HG02973 (cell line): ENCODE measurements around the gene SMYD4.
"Not testable (repeated sequence)": the region's sequence is repeated elsewhere in the genome, so short reads cannot be mapped to it uniquely, and the experiment has no call there.

Source experiments
- ATAC-seq: cut with Tn5 transposase; IDR thresholded peaks from one replicate; pipeline ENCODE4 v1.9.1; 2021; ENCODE audit warnings: moderate library complexity; ENCODE audit not compliant: unreplicated experiment

The SMYD4 gene

GRCh38 chr17:1755252-1755826 is 74.4 kb downstream of the SMYD4 start:
- ATAC-seq = no peak

GRCh38 chr17:1754430-1755112 is 75.1 kb downstream of the SMYD4 start:
- ATAC-seq = no peak

DNA sequence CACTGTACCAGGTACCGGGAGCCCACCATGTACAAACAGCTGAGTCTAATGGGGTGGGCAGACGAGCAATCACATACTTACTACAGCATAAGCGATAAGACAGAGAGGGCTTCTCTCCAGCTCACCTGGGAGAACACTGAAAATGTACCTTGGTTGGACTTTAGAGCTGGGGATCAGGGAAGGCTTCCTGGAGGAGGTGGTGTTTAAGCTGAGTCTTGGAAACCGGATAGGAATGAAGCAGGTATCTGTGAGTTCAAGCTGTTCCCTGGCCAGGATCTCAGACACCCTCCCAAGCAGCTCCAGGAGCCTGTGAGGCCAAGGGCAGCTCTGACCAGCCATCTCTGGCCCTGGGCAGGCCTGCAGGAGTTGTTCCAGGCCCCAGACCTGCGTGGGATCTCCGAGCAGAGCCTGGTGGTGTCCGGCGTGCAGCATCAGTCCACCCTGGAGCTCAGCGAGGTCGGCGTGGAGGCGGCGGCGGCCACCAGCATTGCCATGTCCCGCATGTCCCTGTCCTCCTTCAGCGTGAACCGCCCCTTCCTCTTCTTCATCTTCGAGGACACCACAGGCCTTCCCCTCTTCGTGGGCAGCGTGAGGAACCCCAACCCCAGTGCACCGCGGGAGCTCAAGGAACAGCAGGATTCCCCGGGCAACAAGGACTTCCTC is 75.8 kb downstream of the SMYD4 start:
- ATAC-seq = no peak

DNA sequence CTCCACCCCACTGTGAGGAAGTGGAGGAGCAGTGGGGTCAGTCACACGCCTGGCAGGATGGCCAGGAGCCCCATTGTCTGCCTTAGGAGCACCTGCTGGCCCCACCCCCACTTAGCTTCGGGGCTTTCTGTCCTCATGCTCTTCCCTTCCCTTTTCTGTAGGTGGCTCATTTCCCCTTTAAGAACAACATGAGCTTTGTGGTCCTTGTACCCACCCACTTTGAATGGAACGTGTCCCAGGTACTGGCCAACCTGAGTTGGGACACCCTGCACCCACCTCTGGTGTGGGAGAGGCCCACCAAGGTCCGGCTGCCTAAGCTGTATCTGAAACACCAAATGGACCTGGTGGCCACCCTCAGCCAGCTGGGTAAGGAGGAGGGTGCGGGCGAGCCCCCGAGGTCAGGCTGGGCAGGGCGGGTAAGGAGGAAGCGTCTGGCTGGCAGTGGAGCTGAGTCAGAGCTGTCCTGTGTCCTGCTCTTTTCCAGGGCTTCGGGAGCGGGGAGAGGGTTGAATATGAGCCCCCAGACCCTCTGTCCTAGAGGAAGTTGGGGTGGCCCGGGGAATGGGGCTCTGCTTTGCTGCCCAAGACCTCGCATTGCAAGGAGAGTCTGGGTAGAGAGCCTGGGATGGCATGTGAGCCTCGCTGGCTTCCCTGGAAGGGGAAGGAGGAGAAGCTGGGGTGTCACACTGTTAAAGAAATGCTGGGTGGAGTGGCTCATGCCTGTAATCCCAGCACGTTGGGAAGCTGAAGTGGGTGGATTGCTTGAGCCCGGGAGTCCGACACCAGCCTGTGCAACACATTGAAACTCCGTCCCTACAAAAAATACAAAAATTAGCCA is 77.1 kb downstream of the SMYD4 start:
- no peak for ATAC-seq

DNA sequence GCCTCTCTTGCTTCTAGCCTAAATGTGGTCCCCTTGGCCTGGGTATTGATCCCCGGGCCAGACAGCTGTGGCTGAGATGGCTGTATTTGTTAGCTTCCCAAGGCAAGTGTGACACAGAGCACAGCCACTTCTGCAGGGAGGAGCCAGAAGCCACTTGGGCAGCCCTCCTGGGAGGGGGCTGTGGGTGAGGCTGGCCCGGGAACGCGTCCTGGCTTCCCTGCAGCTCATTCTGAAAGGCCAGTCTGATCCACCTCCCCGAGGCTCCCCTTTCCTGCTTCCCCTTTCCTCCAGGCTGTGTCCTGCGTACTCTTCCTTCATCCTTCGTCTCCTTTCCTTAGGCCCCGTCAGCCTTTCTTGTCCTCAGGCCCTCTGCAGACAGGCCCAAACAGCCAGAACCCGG is 79.1 kb downstream of the SMYD4 start:
- no peak for ATAC-seq

GRCh38 chr17:1746975-1747543 is 82.6 kb downstream of the SMYD4 start:
- ATAC-seq = no peak

- no peak for ATAC-seq
These were observed 84.1 kb downstream of the SMYD4 start for GRCh38 chr17:1745513-1746020.

GRCh38 chr17:1744551-1745512 is 84.9 kb downstream of the SMYD4 start:
- no peak for ATAC-seq

DNA sequence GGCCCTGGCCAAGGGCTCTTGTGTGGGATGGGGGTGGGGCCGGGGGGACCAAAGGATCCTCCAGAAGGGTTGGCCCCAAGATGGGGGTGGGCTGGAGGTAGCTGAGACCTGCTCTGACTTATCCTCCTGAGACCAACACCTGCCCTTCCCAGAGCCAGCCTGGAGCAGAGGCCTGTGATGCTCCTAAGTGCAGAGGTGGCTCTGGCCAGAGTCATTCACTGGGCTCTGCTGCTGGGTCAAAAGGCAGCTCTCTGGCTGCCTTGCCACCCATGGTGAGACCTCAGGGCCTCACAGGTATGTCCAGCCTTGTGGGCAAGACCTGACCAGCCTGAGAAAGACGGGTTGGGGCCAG is 86.6 kb downstream of the SMYD4 start:
- no peak for ATAC-seq

DNA sequence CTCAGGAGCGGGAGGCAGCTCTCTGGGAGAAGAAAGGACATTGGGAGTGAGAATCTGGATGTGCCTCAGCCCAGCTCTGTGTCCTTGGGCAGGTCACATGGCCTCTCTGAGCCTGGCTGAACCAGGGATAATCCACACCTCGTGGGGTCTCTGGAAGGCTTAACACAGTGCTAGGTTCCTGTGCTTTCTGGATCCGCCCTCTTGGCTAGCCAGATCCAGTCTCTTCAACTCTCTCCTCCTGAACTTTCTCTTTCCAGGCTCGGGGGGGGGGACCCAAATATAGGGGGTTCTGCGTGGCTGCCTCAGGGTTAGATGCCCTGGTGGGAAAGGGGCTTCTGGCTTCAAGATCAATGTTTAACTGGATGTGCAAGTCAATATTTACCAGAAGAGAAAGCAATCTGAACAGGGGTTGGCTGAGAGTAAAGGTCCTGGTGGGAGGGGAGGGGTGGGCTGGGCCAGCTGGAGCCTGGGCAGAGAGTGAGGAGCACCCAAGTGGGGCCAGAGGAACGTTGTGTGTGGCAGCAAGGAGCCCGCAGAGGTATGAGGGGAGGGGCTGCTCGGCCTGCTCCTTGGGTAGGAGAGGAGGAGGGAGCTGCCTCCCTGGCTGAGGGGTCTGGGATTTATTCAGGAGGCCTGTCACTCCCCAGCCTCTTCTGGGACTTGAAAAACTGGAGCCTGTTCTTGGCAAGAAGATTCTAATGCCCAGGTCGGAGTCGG is 87.2 kb downstream of the SMYD4 start, which contains the start of gene SERPINF2:
TSS of gene SERPINF2 (plus strand) at position 501 of the 717 bp plus-strand sequence. CDS start 2,125 bp downstream, outside the sequence.
- ATAC-seq = no peak

GRCh38 chr17:1741899-1742298 is 87.8 kb downstream of the SMYD4 start:
- not testable (repeated sequence) for ATAC-seq

- ATAC-seq = no peak
These were observed 92.0 kb downstream of the SMYD4 start for GRCh38 chr17:1737531-1738291.

DNA sequence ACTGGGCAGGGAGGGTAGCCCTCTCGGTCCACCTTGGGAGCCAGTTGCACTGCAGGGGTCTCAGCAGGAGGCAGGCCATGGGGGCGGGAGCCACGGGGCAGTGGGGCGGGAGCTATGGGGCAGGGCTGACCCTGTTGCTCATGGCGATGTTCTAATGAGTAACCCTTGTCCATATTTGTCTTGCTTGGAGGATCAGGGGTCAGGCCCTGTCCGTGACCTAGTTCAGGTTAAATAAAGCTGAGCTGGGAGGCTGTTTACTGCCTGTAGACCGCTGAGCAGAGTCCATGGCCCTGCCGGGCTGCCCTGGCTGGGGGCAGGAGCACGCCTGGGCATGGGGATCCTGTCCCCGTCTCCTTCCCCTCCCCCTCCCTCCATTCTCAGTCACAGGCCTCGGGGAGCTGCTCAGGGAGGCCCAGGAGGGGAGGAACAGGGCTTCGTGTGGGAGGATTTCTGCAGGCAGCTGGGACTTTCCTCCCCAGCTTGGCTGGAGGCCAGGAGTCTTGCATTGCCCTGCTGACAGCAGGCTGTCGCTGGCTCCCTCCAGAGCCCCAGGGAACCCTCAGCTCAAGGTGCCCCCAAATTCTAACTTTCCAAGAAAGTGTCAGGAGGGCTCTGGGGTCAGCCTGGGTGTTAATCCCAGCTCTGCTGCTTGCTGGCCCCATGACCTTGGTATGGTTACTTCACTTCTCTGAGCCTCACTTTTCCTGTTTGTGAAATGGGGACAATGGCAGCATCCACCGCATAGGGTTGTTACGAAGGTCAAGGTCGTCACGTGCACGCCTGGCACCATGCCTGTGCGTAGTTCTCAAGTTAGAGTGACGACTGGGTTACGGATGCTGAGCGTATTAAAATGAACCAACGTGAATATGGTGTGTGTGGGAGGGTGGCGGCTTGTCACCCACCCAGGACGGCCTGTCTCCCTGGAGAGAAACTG is 93.1 kb downstream of the SMYD4 start:
- ATAC-seq = no peak

DNA sequence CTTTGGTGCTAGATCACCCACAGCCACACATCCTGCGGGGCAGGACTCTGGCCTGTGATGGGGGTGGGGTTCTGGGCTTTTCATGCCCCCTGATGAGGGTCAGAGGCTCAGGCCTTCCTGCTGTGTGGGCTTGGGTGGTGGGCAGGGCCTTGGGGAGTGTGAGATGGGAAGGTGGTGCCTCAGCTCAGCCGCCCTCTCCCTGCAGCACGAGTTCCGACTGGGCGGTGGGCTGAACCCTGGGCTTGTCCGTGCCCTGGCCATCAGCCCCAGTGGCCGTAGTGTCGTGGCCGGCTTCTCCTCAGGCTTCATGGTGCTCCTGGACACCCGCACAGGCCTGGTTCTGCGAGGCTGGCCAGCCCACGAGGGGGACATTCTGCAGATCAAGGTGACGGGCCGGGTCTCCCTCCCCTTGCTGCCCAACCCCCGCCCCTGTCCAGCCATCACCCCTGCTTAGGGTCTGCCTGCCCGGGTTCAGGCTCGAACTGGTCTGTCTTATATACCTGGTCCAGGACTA is 93.8 kb downstream of the SMYD4 start:
- no peak for ATAC-seq

GRCh38 chr17:1735418-1735817 is 94.3 kb downstream of the SMYD4 start:
- no peak for ATAC-seq

GRCh38 chr17:1733759-1734158 is 95.9 kb downstream of the SMYD4 start:
- ATAC-seq = no peak

- no peak for ATAC-seq
These were observed 96.8 kb downstream of the SMYD4 start for GRCh38 chr17:1732833-1733321.
